DMS79 (cell line): ENCODE data around the gene ADGRG6.

Experiments used
- DNase-seq: peaks from one replicate; lab custom pipeline; 2025; lab: John Stamatoyannopoulos, UW

Gene ADGRG6

GRCh38 chr6:142291512-142291911 lies 10.3 kb upstream of the ADGRG6 start:
- no peak for DNase-seq

DNA sequence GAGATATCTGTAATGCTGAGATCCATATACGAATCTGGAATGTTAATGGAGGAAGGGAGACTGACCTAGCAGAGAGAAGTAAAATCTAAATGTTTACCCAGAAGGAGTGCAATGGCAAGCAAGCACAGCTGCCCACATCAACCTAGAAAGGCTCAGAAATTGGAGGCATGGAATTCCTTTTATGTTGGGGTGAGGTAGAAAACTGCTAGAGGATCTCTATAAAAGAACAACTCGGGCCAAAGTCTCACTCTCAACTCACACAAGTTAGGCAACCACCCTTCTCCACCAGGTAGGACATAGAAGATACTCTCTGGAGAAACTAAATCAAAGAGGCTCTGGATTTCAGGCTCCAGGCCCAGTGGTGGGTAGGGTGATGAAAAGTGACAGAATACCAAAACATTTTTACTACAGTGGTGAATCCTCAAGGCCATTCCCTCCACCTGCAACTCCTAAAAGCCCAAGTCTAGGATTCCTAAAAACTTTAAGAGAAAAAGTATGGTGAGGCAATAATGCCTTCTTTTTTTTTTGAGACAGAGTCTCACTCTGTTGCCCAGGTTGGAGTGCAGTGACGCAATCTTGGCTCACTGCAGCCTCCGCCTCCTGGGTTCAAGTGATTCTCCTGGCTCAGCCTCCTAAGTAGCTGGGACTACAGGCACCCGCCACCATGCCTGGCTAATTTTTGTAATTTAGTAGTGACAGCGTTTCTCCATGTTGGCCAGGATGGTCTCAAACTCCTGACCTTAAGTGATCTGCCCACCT lies 9.5 kb upstream of the ADGRG6 start:
- no peak for DNase-seq

GRCh38 chr6:142293121-142293520 lies 8.7 kb upstream of the ADGRG6 start:
- no peak for DNase-seq

DNA sequence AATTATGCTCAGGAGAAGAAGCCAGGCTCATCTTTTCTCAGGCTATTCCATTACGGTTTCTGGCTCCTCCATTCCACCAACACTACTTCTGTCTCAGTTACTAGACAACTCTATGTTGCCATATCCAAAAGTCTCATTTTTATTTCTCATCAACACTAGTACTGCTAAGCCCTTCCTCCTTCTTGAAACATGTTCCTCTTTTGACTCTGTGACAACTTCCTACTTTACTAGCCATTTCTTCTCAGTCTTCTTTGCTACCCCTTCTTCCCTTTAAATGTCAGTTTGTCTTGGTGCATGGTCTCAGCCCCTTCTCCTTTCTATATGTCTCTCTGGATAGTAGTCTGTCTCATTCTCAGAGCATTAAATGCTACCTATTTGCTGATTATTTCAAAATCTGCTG lies 7.1 kb upstream of the ADGRG6 start:
- DNase-seq: no peak

- no peak for DNase-seq
These were observed 4.7 kb upstream of the ADGRG6 start for GRCh38 chr6:142296975-142297604.

DNA sequence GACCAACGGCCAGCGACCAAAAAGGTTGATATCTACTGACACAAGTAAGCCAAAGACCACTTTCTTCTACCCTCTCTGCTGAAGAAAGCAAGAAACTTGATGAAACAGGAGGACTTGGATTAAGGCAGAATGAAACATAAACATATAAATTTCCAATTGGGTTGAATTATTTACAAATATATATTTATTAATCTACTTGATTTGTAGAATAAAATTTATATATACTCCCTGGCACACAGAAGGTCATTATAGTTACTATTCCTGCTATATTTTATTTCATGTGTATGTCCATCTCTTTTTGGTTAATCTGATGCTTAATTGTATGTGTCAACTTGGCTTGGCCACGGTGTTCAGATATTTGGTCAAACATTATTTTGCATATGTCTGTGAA lies 4.2 kb upstream of the ADGRG6 start:
- DNase-seq: no peak

GRCh38 chr6:142297996-142298753 lies 3.6 kb upstream of the ADGRG6 start:
- DNase-seq: no peak

GRCh38 chr6:142300302-142300701 lies 1.5 kb upstream of the ADGRG6 start:
- no peak for DNase-seq

DNA sequence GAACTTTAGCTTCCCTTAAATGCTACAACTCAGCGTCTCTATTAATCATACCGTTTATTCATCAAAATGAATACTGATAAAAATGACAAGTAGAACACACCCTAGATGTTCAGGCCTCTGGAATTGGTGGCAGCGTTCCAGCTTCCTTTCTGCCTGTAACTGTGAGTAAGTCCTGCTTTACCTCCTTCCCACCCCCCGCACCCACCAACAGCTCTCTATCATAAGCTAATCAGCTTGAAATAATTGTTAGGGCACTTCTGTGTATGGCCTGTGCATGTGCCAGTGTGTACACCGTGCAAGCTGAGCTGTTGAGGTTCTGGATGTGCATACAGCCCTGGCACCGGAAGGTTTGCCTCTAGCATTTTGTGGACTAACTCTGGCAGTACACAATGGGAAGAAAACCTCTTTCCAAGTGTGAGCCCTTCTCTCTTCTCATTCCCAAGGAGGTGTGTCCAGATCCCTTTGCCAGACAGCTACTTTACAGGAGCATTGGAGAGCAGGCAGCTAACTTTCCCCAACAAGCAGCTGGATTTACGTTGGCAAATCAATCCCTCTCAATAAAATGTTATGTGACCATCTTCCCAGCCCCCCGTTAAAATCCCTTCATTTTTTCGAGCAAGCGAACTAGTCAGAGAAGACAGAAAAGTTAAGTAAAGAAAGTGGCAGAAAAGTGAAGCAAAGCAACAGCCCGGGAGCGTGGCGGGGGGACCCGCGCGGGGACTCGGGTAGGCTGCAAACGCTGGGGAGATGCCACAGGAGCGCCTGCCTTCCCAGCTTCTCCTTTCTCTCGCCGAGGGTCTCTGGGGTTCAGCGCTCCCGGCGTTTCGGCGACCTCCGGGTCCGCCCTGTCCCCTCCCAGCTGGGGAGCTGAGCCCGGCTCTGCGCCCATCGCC lies 803 bp upstream of the ADGRG6 start:
- no peak for DNase-seq

GRCh38 chr6:142302421-142303175 lies 791 bp downstream of the ADGRG6 start:
- no peak for DNase-seq

DNA sequence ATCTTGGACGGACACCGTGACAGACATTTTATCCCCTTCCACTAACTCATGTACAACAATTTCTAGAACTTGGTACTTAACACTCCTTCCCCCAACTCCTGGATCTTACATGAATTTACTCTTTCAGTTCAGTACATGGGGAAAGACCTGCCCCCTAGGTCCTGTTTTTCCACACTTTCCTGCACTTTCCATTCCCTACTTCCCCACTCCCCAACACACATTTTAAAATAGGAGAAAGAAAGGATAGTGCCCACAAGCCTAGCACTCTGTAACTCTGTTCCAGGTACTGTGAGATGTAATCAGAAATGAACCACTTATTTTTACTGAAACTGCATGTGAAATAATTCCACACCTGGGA lies 1.3 kb downstream of the ADGRG6 start:
- no peak for DNase-seq

DNA sequence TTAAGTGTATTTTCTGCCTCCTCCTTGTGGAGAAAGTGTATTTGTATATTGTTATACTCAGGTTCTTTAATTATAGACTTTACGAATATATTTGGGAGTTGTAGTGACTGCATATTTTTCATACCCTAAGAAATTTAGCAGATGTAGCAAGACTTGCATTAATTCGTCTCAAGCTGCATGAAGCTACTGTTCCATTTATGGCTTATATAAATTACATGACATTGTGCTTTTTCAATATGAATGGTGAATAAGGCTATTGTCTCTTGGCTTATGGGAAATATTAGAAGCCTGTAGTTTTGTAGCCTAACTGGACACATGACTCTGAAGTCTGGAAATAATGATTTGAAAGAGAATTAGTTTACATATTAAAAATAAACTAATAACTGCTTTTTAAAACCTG lies 2.4 kb downstream of the ADGRG6 start:
- no peak for DNase-seq

DNA sequence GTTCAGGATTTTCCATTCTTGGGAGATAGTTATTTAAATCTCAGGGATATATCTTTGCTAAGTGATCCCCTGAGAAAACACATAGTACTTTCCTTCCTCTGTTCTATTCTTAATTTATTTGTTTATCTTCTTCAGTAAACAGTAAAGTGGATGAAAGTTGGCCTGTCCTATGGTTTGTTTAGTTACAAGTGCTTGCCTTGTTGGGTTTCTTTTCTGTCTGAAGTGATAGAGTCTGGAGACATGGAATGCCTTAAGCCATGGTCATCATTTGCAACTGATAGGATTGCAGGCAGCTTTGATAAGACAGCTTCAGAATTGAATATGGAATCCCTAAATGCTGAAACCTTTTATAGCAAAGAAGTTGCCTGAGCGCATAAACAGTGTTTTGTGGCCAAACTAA lies 4.9 kb downstream of the ADGRG6 start:
- DNase-seq: no peak

GRCh38 chr6:142307963-142308748 lies 6.3 kb downstream of the ADGRG6 start:
- DNase-seq: no peak

- DNase-seq: no peak
These were observed 7.6 kb downstream of the ADGRG6 start for GRCh38 chr6:142309426-142309825.

DNA sequence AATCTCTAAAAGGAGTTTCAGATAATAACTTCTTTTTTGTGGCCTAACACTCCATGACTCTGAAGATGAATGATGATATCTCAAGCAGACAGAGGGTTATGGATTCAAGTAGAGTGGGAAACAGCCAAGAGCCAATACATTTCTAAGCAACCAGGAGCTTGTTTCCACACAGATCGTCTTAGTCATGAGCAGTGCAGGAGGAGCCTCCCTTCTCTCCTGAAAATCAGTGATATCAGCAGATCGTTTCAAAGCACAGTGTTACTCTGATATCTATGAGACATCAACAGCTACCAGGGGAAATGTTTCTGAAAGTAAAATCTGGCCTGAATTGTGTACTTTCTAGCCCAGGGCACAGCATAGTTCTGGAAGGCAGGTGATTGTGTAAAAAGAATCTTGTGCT lies 11.5 kb downstream of the ADGRG6 start:
- DNase-seq: no peak

- no peak for DNase-seq
These were observed 15.1 kb downstream of the ADGRG6 start for GRCh38 chr6:142316791-142317368.

DNA sequence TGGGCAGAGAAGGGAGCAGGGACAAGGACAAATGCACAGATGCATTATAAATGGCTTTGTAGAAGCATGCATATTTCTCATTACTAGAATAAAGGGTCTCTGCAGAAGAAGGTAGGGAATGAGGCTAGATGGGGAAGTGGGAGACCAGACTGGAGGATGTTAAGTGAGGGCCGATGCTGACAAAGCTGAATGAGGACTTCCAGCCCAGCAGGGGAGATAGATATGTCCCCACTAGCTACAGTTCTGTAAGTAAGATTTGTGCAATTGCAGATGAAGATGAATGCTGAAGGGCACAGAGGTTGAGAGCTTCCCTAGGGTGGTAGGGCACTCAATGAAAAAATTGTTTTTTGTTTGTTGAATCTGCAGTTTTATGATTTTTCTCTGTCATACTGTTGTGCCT lies 16.9 kb downstream of the ADGRG6 start:
- DNase-seq: no peak

GRCh38 chr6:142320366-142320765 lies 18.6 kb downstream of the ADGRG6 start:
- DNase-seq: no peak

DNA sequence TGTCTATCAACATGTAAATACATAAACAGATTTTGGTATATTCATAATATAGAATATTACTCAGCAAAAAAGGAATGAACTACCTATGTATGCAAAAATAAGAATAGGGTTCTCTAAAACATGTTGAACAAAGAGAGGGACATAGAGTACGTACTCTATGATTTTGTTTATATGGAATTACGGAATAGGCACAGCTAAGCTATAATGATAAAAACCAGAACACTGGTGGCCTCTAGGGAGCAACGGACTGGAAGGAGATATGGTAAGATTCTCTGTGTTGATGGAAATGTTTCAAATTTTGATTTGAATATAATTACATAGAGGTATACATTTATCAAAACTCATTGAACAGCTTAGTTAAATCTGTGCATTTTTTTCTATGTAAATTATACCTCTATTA lies 19.6 kb downstream of the ADGRG6 start:
- DNase-seq: no peak
